Natural killer cell treated with Interleukin-12 subunit alpha and Interleukin-12 subunit beta and Interleukin-15 and Interleukin-18, amount 100 ng/mL, for 72 hours (primary cell): ENCODE measurements around the gene MRPL53. TPM values are rescaled to one million over a fixed set of nuclear protein-coding genes. Genes with fewer than 3 reads are reported as not detected.

Experiments used
- ATAC-seq, 2 donors: fragments of 150-1000 bp; cut with Tn5 transposase in 1 of 2; sonication (Bioruptor Pico), chemical (Tn5 transposase) in 1 of 2; 2 replicates each; pipeline ENCODE4 v1.10.0; 2021
- DNase-seq: peaks from one replicate; pipeline ENCODE4 v3.0.0; 2022; ENCODE audit warnings: low spot score
- H3K27ac Mint-ChIP-seq, 2 donors: 1 replicate in 1 of 2; 2 replicates in 1 of 2; pipeline ENCODE4 v1.8.0; 2022; ENCODE audit warnings: mixed read lengths in 2 of 2, mild to moderate bottlenecking in 1 of 2, moderate library complexity in 1 of 2
- H3K27me3 Mint-ChIP-seq, 2 donors: 1 replicate in 1 of 2; 2 replicates in 1 of 2; pipeline ENCODE4 v1.8.0; 2022; ENCODE audit warnings: mixed read lengths in 2 of 2
- H3K36me3 Mint-ChIP-seq: one replicate; pipeline ENCODE4 v1.8.0; 2022; ENCODE audit warnings: mixed read lengths
- H3K4me1 Mint-ChIP-seq, 2 donors: 1 replicate in 1 of 2; 2 replicates in 1 of 2; pipeline ENCODE4 v1.8.0; 2022; ENCODE audit warnings: low read depth in 2 of 2, mixed read lengths in 2 of 2, mild to moderate bottlenecking in 1 of 2
- H3K4me3 Mint-ChIP-seq: one replicate; pipeline ENCODE4 v1.8.0; 2022; ENCODE audit warnings: mixed read lengths
- H3K9me3 Mint-ChIP-seq: 2 replicates; pipeline ENCODE4 v1.8.0; 2022; ENCODE audit warnings: mixed read lengths
- total RNA-seq, 2 donors: library from RNA; stranded (reverse); gene quantifications; one replicate each; pipeline ENCODE4 v1.2.3, GENCODE V29; 2022

Gene MRPL53
- total RNA-seq, 2 donors from 2014 or later = 94.5 to 111 TPM

GRCh38 chr2:74441690-74442482 is 30.6 kb downstream of the MRPL53 start, which contains the start of gene RTKN:
Gene RTKN, minus strand, starts transcription at chr2:74441937. Its CDS starts 121 bp downstream, at chr2:74441816.
- Mint-ChIP-seq H3K4me1 (peaks cover 23 to 34% of the 10 kb centered on the region in 2 donors), H3K9me3 (no peaks in the 10 kb centered on the region), H3K36me3 (no peaks in the 10 kb centered on the region), H3K4me3 (peak within 1 kb of the TSS; percentile 60), H3K27me3 (peaks cover 0 to 2% of the 10 kb centered on the region in 2 donors), H3K27ac (peak within 1 kb of the TSS in 1 of 2 donors; percentile 56)
- DNase-seq (peak; percentile 73), ATAC-seq (peak; percentile 31 to 63)

GRCh38 chr2:74441170-74441689 is 31.2 kb downstream of the MRPL53 start:
- peak overlapping the region; percentile 44 for H3K4me3 Mint-ChIP-seq
- H3K27ac Mint-ChIP-seq = peak overlapping the region in 1 of 2 donors; percentile 56
- ATAC-seq = peak in 1 of 2 donors; percentile 54

GRCh38 chr2:74440378-74441169 is 31.9 kb downstream of the MRPL53 start:
- H3K27ac Mint-ChIP-seq = peak overlapping the region in 1 of 2 donors; percentile 62
- H3K9me3 Mint-ChIP-seq = no peaks in the 10 kb centered on the region
- H3K27me3 Mint-ChIP-seq = peaks cover 0 to 2% of the 10 kb centered on the region in 2 donors
- no peaks in the 10 kb centered on the region for H3K36me3 Mint-ChIP-seq
- ATAC-seq = peak; percentile 94 to 97
- peaks cover 23 to 34% of the 10 kb centered on the region in 2 donors for H3K4me1 Mint-ChIP-seq
- peak overlapping the region; percentile 71 for H3K4me3 Mint-ChIP-seq
- peak; percentile 89 for DNase-seq

More at GRCh38 chr2:74441170-74441689, 31.2 kb downstream of the MRPL53 start:
- peaks cover 23 to 34% of the 10 kb centered on the region in 2 donors for H3K4me1 Mint-ChIP-seq
- peaks cover 0 to 2% of the 10 kb centered on the region in 2 donors for H3K27me3 Mint-ChIP-seq
- H3K9me3 Mint-ChIP-seq = no peaks in the 10 kb centered on the region
- no peak for DNase-seq
- no peaks in the 10 kb centered on the region for H3K36me3 Mint-ChIP-seq

DNA sequence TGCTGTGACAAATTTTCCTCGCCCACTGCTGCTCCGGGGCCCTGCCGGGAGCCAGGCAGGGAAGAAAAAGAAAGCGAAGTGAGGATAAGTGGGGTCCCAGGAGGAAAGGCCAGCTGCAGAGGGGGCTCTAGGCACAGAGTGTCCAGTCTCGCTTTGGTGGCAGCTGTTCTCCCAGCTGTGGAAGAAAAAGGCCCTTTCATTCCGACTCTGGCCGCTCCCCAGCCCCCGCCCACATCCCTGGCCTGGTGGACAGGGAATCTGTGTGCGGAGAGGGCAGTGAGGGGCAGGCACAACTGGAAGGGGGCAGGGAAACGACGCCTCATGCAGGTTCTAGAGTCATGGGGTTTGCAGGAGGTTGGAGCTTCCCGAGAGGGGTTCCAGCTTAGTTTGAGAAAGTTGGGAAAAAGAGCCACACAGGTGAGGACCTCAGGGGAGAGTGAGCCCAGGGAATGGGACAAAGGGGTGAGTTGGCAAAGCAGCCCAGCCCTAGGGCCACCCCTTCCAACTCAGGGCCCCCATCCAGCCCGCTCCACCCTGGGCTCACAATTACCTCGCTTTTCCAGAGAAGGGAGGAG is 32.6 kb downstream of the MRPL53 start:
- Mint-ChIP-seq H3K27me3 (no peaks in the 10 kb centered on the region), H3K27ac (peak overlapping the region in 1 of 2 donors; percentile 62), H3K4me1 (peaks cover 23 to 34% of the 10 kb centered on the region in 2 donors), H3K4me3 (peak overlapping the region; percentile 71), H3K9me3 (no peaks in the 10 kb centered on the region), H3K36me3 (no peaks in the 10 kb centered on the region)
- ATAC-seq (no peak), DNase-seq (no peak)

GRCh38 chr2:74439373-74439772 is 33.1 kb downstream of the MRPL53 start:
- Mint-ChIP-seq H3K4me3 (no peak overlapping the region), H3K27ac (peak overlapping the region in 1 of 2 donors; percentile 62), H3K36me3 (no peaks in the 10 kb centered on the region), H3K27me3 (no peaks in the 10 kb centered on the region), H3K4me1 (peaks cover 23 to 34% of the 10 kb centered on the region in 2 donors), H3K9me3 (no peaks in the 10 kb centered on the region)
- DNase-seq = no peak
- ATAC-seq = no peak

DNA sequence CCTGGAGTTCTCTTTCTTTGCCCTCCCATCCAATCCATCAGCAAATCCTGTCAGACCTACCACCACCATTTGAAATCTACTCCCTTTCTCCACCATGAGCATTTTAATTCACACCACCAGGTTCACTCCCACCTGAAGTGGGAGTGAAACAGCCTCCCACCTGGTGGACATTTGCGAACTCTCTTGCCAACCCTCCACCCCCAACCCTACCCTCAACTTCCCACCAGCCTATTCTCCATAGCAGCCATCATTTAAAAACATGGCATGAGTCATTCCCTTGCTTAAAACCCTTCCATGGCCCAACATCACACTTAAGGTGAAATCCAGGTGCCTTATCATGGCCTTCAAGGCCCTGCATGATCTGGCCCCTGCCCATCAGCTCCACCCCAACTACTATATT is 34.2 kb downstream of the MRPL53 start:
- DNase-seq = no peak
- Mint-ChIP-seq H3K27ac (peak overlapping the region in 1 of 2 donors; percentile 71), H3K27me3 (no peaks in the 10 kb centered on the region), H3K36me3 (no peaks in the 10 kb centered on the region), H3K9me3 (no peaks in the 10 kb centered on the region), H3K4me3 (no peak overlapping the region), H3K4me1 (peaks cover 23 to 34% of the 10 kb centered on the region in 2 donors)
- no peak for ATAC-seq

- Mint-ChIP-seq H3K27me3 (no peaks in the 10 kb centered on the region), H3K4me3 (no peak overlapping the region), H3K9me3 (no peaks in the 10 kb centered on the region), H3K4me1 (peaks cover 23 to 30% of the 10 kb centered on the region in 2 donors), H3K36me3 (no peaks in the 10 kb centered on the region), H3K27ac (peak overlapping the region in 1 of 2 donors; percentile 5)
- no peak for ATAC-seq
- no peak for DNase-seq
Measured at GRCh38 chr2:74436848-74437695, 35.4 kb downstream of the MRPL53 start.

DNA sequence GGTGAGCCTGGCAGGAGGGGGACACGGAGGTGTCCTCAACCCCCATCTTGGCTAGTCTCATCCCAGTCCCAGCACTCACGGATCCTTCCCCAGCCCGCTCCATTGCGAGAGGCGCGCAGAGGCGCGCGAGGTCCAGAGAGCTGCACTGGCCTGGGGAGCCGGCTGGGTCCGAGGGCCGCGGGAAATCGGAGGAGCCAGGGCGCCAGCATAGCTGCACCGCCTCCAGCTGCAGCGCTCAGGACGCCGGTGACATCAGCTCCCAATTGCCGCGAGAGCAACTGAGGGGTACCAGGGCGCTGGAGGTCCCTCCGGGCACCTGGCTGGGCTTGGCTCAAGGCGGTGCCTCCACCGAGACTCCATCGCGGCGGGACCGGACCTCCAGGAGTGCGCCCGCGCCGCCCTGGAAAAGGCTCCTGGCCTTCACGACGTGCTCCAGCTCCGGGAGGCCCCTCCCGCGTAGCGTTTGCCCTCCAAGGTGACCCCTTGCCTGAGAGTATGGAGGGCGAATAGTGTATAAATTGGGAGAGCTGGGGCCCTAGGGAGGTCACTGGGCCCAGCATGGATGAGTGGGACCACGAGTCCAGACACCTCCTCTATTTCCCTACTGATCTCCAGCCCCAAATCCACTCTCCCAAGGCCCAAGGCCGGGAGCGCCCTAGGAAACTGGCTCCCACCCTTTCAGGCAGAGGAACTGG is 36.2 kb downstream of the MRPL53 start:
- ATAC-seq = no peak
- Mint-ChIP-seq H3K9me3 (no peaks in the 10 kb centered on the region), H3K27ac (no peak overlapping the region), H3K36me3 (no peaks in the 10 kb centered on the region), H3K27me3 (no peaks in the 10 kb centered on the region), H3K4me1 (peaks cover 23 to 30% of the 10 kb centered on the region in 2 donors), H3K4me3 (no peak overlapping the region)
- DNase-seq = no peak

GRCh38 chr2:74430502-74430901 is 42.0 kb downstream of the MRPL53 start:
- no peaks in the 10 kb centered on the region for H3K4me1 Mint-ChIP-seq
- H3K27me3 Mint-ChIP-seq = no peaks in the 10 kb centered on the region
- no peaks in the 10 kb centered on the region for H3K36me3 Mint-ChIP-seq
- DNase-seq (no peak), ATAC-seq (no peak)
- H3K4me3 Mint-ChIP-seq = no peak overlapping the region
- H3K27ac Mint-ChIP-seq = no peak overlapping the region
- H3K9me3 Mint-ChIP-seq = no peaks in the 10 kb centered on the region

DNA sequence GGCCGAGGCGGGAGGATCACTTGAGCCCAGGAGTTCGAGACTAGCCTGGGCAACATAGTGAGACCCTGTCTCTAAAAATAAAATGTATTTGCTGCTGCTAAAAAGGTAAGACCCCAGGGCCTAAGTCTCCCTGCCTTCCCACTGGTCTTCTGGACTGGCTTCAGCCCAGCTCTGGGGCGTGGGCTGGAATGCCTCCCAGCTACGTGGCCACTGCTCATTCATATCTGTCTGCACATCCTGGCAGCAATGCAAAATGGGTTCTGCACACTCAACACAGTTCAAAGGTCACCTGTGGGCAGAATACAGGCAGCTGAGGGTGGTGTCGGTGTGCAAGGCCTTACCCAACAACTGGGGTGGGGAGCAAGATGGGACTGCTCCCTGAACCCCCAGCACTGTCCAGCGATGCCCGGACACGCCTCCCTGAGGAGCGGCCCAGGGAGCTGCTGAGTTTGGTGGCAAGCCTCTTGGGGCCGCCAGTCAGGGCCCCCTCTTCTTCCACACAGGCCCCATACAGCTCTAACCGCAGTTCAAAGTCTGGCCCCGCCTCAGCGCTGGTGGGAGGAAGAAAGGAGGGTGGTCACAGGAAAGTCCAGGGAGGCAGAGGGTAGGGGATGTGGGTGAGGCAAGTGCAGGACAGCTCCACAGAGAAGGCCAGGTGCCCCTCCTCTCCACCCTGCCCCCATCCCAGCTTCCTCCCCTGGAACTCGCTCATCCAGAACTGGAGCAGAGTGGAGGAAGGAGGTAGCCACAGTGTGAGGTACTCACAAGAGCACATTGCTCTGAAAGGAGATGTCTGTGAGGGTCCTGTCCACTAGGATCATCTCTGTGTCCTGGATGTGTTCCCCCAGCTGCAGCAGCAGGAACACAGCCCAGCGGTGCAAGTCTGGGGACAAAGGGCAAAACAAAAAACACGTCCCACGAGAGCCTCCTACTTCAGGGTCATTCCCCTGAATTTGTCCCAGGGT is 42.7 kb downstream of the MRPL53 start:
- H3K9me3 Mint-ChIP-seq = no peaks in the 10 kb centered on the region
- no peaks in the 10 kb centered on the region for H3K4me1 Mint-ChIP-seq
- no peaks in the 10 kb centered on the region for H3K36me3 Mint-ChIP-seq
- no peak overlapping the region for H3K27ac Mint-ChIP-seq
- H3K4me3 Mint-ChIP-seq = no peak overlapping the region
- ATAC-seq (no peak), DNase-seq (no peak)
- no peaks in the 10 kb centered on the region for H3K27me3 Mint-ChIP-seq

DNA sequence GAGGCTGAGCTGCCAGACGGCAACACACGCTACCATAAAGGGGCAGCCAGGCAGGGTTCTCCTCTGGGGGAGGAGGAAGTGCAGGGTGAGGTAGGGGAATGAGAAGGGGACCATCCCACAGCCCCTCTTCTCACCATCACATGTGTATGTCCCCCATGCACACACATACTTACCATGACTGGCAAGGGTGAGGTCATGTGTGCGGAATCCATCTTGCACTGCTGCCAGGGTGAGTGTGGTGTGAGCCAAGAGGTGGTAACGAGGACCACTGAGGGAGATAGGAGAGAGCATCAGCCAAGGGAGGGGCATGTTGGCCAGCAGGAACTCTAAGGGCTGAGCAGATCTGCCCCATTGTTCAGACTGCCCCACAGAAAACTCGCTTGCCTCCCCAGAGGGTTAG is 43.8 kb downstream of the MRPL53 start:
- H3K4me3 Mint-ChIP-seq = no peak overlapping the region

More for the DNA sequence above, 43.8 kb downstream of the MRPL53 start:
- no peaks in the 10 kb centered on the region for H3K9me3 Mint-ChIP-seq
- DNase-seq = no peak
- no peak for ATAC-seq
- no peaks in the 10 kb centered on the region for H3K27me3 Mint-ChIP-seq
- no peak overlapping the region for H3K27ac Mint-ChIP-seq
- no peaks in the 10 kb centered on the region for H3K4me1 Mint-ChIP-seq
- no peaks in the 10 kb centered on the region for H3K36me3 Mint-ChIP-seq
